K562 (cell line): Measurements from ENCODE around the gene NKIRAS2.
"Not testable (repeated sequence)": the region's sequence is repeated elsewhere in the genome, so short reads cannot be mapped to it uniquely, and the experiment has no call there.

ENCODE experiments used
- CBX5 ChIP-seq: IDR thresholded peaks from 2 replicates; pipeline ENCODE4 v1.6.1; 2014; ENCODE audit warnings: low read depth, borderline replicate concordance
- CREB1 ChIP-seq, 2 experiments: sonication (generic) in 1 of 2; formaldehyde crosslinking in 1 of 2; IDR thresholded peaks; 2 replicates each; pipeline versions ENCODE4 v1.6.1 to v1.8.0; 2012 to 2022; ENCODE audit warnings: inconsistent platforms in 1 of 2, mild to moderate bottlenecking in 1 of 2, missing genetic modification reagents in 1 of 2, moderate library complexity in 1 of 2
- EP300 ChIP-seq: IDR thresholded peaks from 2 replicates; pipeline ENCODE4 v1.6.1; 2012; ENCODE audit warnings: low read length, improper control_type of control experiment
- EZH2 ChIP-seq: IDR thresholded peaks from 2 replicates; pipeline ENCODE4 v1.6.1; 2012; ENCODE audit warnings: low read depth, mild to moderate bottlenecking, inconsistent platforms, low read length, borderline replicate concordance
- GABPA ChIP-seq: fragments of 200-800 bp; sonication (Bioruptor generic); conservative IDR thresholded peaks from 2 replicates; pipeline ENCODE4 v1.6.1; 2016; ENCODE audit warnings: low read depth, missing genetic modification characterization, missing compliant biosample characterization
- HMG20A ChIP-seq: fragments of 450-650 bp; formaldehyde crosslinking; conservative IDR thresholded peaks from 2 replicates; pipeline ENCODE4 v1.4.0; 2020; ENCODE audit warnings: mild to moderate bottlenecking, mixed read lengths
- RB1 ChIP-seq: fragments of 450-650 bp; IDR thresholded peaks from 2 replicates; pipeline ENCODE4 v1.6.1; 2017; ENCODE audit warnings: low read depth, mild to moderate bottlenecking
- RFX5 ChIP-seq: IDR thresholded peaks from 2 replicates; pipeline ENCODE4 v1.6.1; 2011; ENCODE audit warnings: low read depth, mild to moderate bottlenecking, improper control_type of control experiment, low read length
- SRF ChIP-seq, 2 experiments: fragments of 250-450, 450-650 bp in 1 of 2; sonication (Bioruptor Pico) in 1 of 2; sonication (generic) in 1 of 2; formaldehyde crosslinking; IDR thresholded peaks; 2 replicates each; pipeline versions ENCODE4 v1.5.0 to v1.5.1; 2020 to 2022; ENCODE audit warnings: mild to moderate bottlenecking in 1 of 2, missing genetic modification reagents in 1 of 2
- STAT5B ChIP-seq: fragments of 250-450 bp; sonication (Bioruptor Pico); IDR thresholded peaks from 2 replicates; pipeline ENCODE4 v1.8.0; 2021; ENCODE audit warnings: mild to moderate bottlenecking, inconsistent platforms
- ZNF12 ChIP-seq: sonication (generic); formaldehyde crosslinking; IDR thresholded peaks from 2 replicates; pipeline ENCODE4 v1.4.0; 2020; ENCODE audit warnings: mild to moderate bottlenecking, missing genetic modification reagents
- ZNF586 ChIP-seq: fragments of 450-650 bp; formaldehyde crosslinking; conservative IDR thresholded peaks from 2 replicates; pipeline ENCODE4 v1.4.0; 2020; ENCODE audit warnings: mild to moderate bottlenecking, moderate library complexity
- ZNF707 ChIP-seq: fragments of 250-450 bp; sonication (Bioruptor Pico); conservative IDR thresholded peaks from 2 replicates; pipeline ENCODE4 v1.8.0; 2022; ENCODE audit warnings: inconsistent platforms, mild to moderate bottlenecking, moderate library complexity

GRCh38 chr17:42020845-42021244 lies 955 bp downstream of the NKIRAS2 start:
- not testable (repeated sequence) for TF ChIP-seq EP300; ZNF586 (CRISPR knock-in tag); GABPA (tag); ZNF12 (CRISPR knock-in tag); RFX5; CREB1 (IDR thresholded peaks at IDR 0.05); CREB1 (CRISPR knock-in tag; IDR thresholded peaks at IDR 0.05); HMG20A (CRISPR knock-in tag); STAT5B (CRISPR knock-in tag); EZH2; SRF (CRISPR knock-in tag; IDR thresholded peaks at IDR 0.05); CBX5; RB1; ZNF707 (CRISPR knock-in tag)
